Prostate gland (tissue), 2 donors: Measurements from ENCODE around the gene MED9. TPM values are rescaled to one million over a fixed set of nuclear protein-coding genes. Genes with fewer than 3 reads are reported as not detected.

Experiments used
- DNase-seq: peaks from one replicate; pipeline ENCODE4 v3.0.0-alpha.2; 2019; ENCODE audit warnings: low spot score
- H3K27ac ChIP-seq, 2 donors: fragments of 200-600 bp; sonication (generic); 2 replicates each; pipeline ENCODE4 v1.5.1; 2017 to 2019
- H3K27me3 ChIP-seq: fragments of 200-600 bp; sonication (generic); replicated peaks from 2 replicates; pipeline ENCODE4 v1.5.1; 2019; ENCODE audit not compliant: insufficient read depth
- H3K36me3 ChIP-seq, 2 donors: fragments of 200-600 bp; sonication (generic); 1 replicate in 1 of 2; 2 replicates in 1 of 2; pipeline versions ENCODE4 v1.5.1 to v1.8.1; 2017 to 2019
- H3K4me1 ChIP-seq: fragments of 200-600 bp; sonication (generic); replicated peaks from 2 replicates; pipeline ENCODE4 v1.5.1; 2019
- H3K4me3 ChIP-seq, 2 donors: fragments of 200-600 bp; sonication (generic); 2 replicates each; pipeline ENCODE4 v1.5.1; 2017 to 2019
- H3K9me3 ChIP-seq: fragments of 200-600 bp; sonication (generic); 2 replicates; pipeline ENCODE4 v1.5.1; 2017
- POLR2A ChIP-seq: fragments of 450-650 bp; IDR thresholded peaks from one replicate; pipeline ENCODE4 v1.6.1; 2016; ENCODE audit warnings: antibody characterized with exemption, mild to moderate bottlenecking
- POLR2AphosphoS5 ChIP-seq: sonication (generic); formaldehyde crosslinking; IDR thresholded peaks from one replicate; pipeline ENCODE4 v1.6.1; 2017; ENCODE audit warnings: antibody characterized with exemption
- WGBS: methylation state at CpG from one replicate; pipeline ENCODE4 v1.1.5; 2018; 5-methylcytosine and 5-hydroxymethylcytosine counted together
- intact Hi-C: fragments of 100-400 bp; cut with DNase I; formaldehyde crosslinking; loops from one replicate; pipeline ENCODE4 v1.14.2; 2022
- total RNA-seq, 2 donors: library from RNA; depleted of rRNA; stranded (reverse); fragments of >200 nt; gene quantifications; one replicate each; pipeline ENCODE4 v1.1.0, GENCODE V29; 2016
- TF ChIP-seq, protein P1 (sequence below), 4 experiments: fragments of 200-600 bp in 2 of 4; fragments of 450-650 bp in 2 of 4; sonication (generic) in 2 of 4; IDR thresholded peaks; 1 replicate in 3 of 4; 2 replicates in 1 of 4; pipeline ENCODE4 v1.5.1; 2016 to 2019; ENCODE audit warnings: antibody characterized with exemption in 4 of 4, mild to moderate bottlenecking in 2 of 4, moderate library complexity in 2 of 4

MED9 gene
- total RNA-seq, 2 donors from 2014 or later: 27.8 to 31.7 TPM

GRCh38 chr17:17493986-17494466 is 17.2 kb downstream of the MED9 start:
- DNase-seq: no peak
- Histone ChIP-seq H3K9me3 (no peaks in the 10 kb centered on the region), H3K27me3 (no peaks in the 10 kb centered on the region), H3K36me3 (no peaks in the 10 kb centered on the region), H3K4me3 (peak overlapping the region in 1 of 2 donors; percentile 79), H3K27ac (peak overlapping the region; percentile 92 to 95), H3K4me1 (peaks cover 22% of the 10 kb centered on the region)
- 74% methylated on average over 5 of the region's 5 CpGs for WGBS
- intact Hi-C loops: no loop called here
- TF ChIP-seq, protein P1, sequence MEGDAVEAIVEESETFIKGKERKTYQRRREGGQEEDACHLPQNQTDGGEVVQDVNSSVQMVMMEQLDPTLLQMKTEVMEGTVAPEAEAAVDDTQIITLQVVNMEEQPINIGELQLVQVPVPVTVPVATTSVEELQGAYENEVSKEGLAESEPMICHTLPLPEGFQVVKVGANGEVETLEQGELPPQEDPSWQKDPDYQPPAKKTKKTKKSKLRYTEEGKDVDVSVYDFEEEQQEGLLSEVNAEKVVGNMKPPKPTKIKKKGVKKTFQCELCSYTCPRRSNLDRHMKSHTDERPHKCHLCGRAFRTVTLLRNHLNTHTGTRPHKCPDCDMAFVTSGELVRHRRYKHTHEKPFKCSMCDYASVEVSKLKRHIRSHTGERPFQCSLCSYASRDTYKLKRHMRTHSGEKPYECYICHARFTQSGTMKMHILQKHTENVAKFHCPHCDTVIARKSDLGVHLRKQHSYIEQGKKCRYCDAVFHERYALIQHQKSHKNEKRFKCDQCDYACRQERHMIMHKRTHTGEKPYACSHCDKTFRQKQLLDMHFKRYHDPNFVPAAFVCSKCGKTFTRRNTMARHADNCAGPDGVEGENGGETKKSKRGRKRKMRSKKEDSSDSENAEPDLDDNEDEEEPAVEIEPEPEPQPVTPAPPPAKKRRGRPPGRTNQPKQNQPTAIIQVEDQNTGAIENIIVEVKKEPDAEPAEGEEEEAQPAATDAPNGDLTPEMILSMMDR (IDR thresholded peaks at IDR 0.05): no peak
- TF ChIP-seq POLR2A (no peak), POLR2AphosphoS5 (no peak)

- H3K27ac ChIP-seq: peak overlapping the region; percentile 92 to 95
- H3K36me3 ChIP-seq: no peaks in the 10 kb centered on the region
- peak overlapping the region; percentile 55 to 79 for H3K4me3 ChIP-seq
- TF ChIP-seq, protein P1 (IDR thresholded peaks at IDR 0.05): no peak
- peak; percentile 69 for TF ChIP-seq POLR2AphosphoS5
- peak; percentile 62 for DNase-seq
- no peaks in the 10 kb centered on the region for H3K9me3 ChIP-seq
- H3K27me3 ChIP-seq: no peaks in the 10 kb centered on the region
- intact Hi-C loops: no loop called here
- H3K4me1 ChIP-seq: peaks cover 22% of the 10 kb centered on the region
- WGBS: 17% methylated on average over 14 of the region's 14 CpGs
Measured at GRCh38 chr17:17494499-17494869, 17.7 kb downstream of the MED9 start.

- TF ChIP-seq, protein P1 (IDR thresholded peaks at IDR 0.05): peak in 1 of 4 experiments; percentile 3
- TF ChIP-seq POLR2A: no peak
- intact Hi-C loops: loop anchor here (5.0 kb wide), 2 partner anchors 138 to 147 kb away; no protein-coding TSS in a partner anchor
- Histone ChIP-seq H3K4me3 (peak overlapping the region; percentile 55 to 79), H3K4me1 (peaks cover 22% of the 10 kb centered on the region), H3K9me3 (no peaks in the 10 kb centered on the region), H3K36me3 (no peaks in the 10 kb centered on the region), H3K27ac (peak overlapping the region; percentile 92 to 95), H3K27me3 (no peaks in the 10 kb centered on the region)
- peak; percentile 34 for DNase-seq
- WGBS: 2% methylated on average over 52 of the region's 71 CpGs
Measured at GRCh38 chr17:17494870-17495535, 18.2 kb downstream of the MED9 start.

GRCh38 chr17:17495536-17496188 is 18.9 kb downstream of the MED9 start:
- TF ChIP-seq, protein P1 (IDR thresholded peaks at IDR 0.05): peak in 1 of 4 experiments; percentile 0
- TF ChIP-seq POLR2A (no peak), POLR2AphosphoS5 (no peak)
- Histone ChIP-seq H3K36me3 (no peaks in the 10 kb centered on the region), H3K4me3 (peak overlapping the region; percentile 55 to 79), H3K27me3 (no peaks in the 10 kb centered on the region), H3K9me3 (no peaks in the 10 kb centered on the region), H3K4me1 (peaks cover 22% of the 10 kb centered on the region), H3K27ac (peak overlapping the region; percentile 92 to 95)
- WGBS: 2% methylated on average over 52 of the region's 65 CpGs
- intact Hi-C loops: loop anchor here (2.0 to 5.0 kb wide), 3 partner anchors 75 to 147 kb away; no protein-coding TSS in a partner anchor
- peak; percentile 36 for DNase-seq
